CD4-positive, alpha-beta T cell treated with Interleukin-15 for 1 hour (primary cell): ENCODE measurements around the gene TM4SF4.

ENCODE experiments used
- DNase-seq: peaks from one replicate; pipeline ENCODE4 v3.0.0-alpha.2; 2020

The TM4SF4 gene

GRCh38 chr3:149487598-149488197, 13.2 kb downstream of the TM4SF4 start:
- no peak for DNase-seq

GRCh38 chr3:149489060-149489690, 14.7 kb downstream of the TM4SF4 start:
- no peak for DNase-seq

- no peak for DNase-seq
These were observed 15.9 kb downstream of the TM4SF4 start for GRCh38 chr3:149490260-149490971.

GRCh38 chr3:149493315-149494021, 19.0 kb downstream of the TM4SF4 start:
- no peak for DNase-seq

- DNase-seq, result peak; percentile 18
These were observed 19.7 kb downstream of the TM4SF4 start for GRCh38 chr3:149494022-149494758.

- no peak for DNase-seq
These were observed 20.5 kb downstream of the TM4SF4 start for GRCh38 chr3:149494759-149495580.

- DNase-seq, result no peak
These were observed 21.2 kb downstream of the TM4SF4 start for GRCh38 chr3:149495581-149496125.

GRCh38 chr3:149496891-149497290, 22.4 kb downstream of the TM4SF4 start:
- DNase-seq, result no peak

- DNase-seq, result no peak
These were observed 23.6 kb downstream of the TM4SF4 start for GRCh38 chr3:149497966-149498670.

- DNase-seq, result no peak
These were observed 27.0 kb downstream of the TM4SF4 start for GRCh38 chr3:149501524-149501923.

- no peak for DNase-seq
These were observed 27.9 kb downstream of the TM4SF4 start for GRCh38 chr3:149502438-149502837.

GRCh38 chr3:149506540-149506939, 32.0 kb downstream of the TM4SF4 start:
- DNase-seq, result no peak

- DNase-seq, result no peak
These were observed 32.5 kb downstream of the TM4SF4 start for GRCh38 chr3:149506965-149507364.

- DNase-seq, result peak; percentile 47
These were observed 33.2 kb downstream of the TM4SF4 start for GRCh38 chr3:149507491-149508324.

GRCh38 chr3:149509526-149509925, 35.0 kb downstream of the TM4SF4 start:
- no peak for DNase-seq

GRCh38 chr3:149510480-149510879, 36.0 kb downstream of the TM4SF4 start:
- DNase-seq, result no peak

GRCh38 chr3:149511040-149511626, 36.6 kb downstream of the TM4SF4 start:
- DNase-seq, result no peak

GRCh38 chr3:149512073-149512782, 37.7 kb downstream of the TM4SF4 start:
- DNase-seq, result peak; percentile 32

- DNase-seq, result no peak
These were observed 40.0 kb downstream of the TM4SF4 start for GRCh38 chr3:149514471-149514870.
